Activated CD4-positive, alpha-beta T cell treated with anti-CD3 and anti-CD28 coated beads for 1 hour (primary cell): ENCODE data around the gene RALGPS1.

ENCODE experiments used
- DNase-seq: peaks from one replicate; pipeline ENCODE4 v3.0.0-alpha.2; 2020

The RALGPS1 gene

DNA sequence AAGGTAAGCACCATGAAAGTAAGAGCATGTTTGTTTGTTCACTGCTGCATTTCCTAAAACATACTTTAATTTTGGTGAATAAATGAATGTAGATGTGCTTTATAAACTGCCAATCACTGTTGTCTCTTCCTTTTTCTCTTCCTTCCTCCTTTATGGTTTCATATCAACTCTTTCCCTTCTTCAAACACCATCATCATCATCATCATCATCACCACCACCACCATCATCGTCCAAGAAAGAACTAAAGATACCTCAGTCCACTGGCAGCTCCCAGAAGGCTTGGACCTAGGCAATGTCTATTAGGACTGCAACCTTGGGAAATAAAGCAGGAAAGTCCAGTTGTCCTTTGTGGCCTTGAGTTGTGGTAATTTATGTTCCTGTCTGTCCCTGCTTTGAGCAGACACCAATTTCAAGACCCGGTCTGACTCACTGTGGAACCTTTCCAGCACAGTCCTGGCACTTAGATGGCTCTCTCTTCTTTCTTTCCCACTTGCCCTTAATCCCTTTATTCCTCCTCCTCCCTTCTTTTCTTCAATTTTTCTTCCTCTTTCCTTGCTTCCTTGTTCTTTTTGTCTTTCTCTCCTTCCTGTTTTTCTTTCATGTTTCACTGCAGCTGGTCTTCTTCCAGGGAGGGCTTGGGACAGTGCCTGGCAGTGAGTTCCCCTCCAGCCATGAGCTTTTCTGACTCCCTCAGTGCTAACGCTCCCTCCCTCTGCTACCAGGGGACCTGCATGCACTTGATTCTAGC lies 108.5 kb downstream of the RALGPS1 start:
- DNase-seq: no peak

DNA sequence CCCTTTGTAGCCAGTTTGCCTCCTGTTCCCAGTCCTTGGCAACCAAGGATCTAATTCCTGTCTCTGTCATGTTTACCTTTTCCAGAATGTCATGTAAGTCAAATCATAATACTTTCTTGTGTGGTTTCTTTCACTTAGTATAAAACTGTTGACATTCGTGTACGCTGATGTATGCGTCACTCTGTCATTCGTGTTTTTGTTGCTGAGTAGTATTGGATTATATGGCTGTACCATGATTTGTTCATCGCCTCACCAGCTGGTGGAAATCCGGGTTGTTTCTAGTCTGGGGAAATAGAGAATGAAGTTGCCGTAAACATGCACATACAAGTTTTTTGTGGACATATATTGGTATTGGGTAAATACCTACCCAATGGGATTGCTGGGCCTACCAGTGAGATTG lies 110.5 kb downstream of the RALGPS1 start:
- no peak for DNase-seq

DNA sequence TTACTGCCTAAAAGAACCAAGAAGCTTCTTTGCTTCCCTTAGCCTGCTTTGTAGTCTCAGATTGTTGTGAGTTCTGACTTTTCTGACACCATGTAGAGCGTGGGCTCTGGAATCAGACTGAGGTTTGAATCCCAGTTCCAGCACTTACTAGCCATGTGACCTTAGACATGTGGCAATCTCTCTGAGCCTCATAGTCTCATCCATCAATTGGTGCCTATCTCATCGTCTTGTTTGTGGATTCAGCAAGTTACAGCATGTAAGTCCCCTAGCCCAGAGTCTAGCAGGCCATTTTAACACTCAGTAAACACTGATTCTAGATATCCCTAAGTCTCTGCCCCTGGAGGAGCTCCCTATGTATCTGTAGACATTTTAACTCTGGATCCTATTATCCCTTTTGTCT lies 113.1 kb downstream of the RALGPS1 start:
- DNase-seq: no peak

DNA sequence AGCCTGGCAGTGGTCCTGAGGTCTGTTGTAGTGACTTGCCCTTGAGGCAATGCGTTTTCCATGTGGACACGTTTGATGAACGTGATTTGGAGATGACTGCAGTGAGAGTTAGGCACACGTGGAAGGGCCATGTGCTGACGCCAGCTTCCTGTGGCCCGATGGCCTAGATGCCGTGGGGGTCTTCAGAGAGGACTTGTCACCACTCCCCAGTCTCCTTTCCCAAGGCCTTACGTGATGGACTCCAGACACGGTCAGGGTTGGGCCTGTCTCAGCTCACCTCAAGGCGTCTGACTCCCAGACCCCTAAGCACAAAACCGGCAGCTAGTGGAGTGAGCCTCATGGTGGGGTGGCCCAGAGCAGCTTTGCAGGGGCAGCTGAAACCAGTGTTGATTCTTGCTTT lies 115.0 kb downstream of the RALGPS1 start:
- DNase-seq: no peak

DNA sequence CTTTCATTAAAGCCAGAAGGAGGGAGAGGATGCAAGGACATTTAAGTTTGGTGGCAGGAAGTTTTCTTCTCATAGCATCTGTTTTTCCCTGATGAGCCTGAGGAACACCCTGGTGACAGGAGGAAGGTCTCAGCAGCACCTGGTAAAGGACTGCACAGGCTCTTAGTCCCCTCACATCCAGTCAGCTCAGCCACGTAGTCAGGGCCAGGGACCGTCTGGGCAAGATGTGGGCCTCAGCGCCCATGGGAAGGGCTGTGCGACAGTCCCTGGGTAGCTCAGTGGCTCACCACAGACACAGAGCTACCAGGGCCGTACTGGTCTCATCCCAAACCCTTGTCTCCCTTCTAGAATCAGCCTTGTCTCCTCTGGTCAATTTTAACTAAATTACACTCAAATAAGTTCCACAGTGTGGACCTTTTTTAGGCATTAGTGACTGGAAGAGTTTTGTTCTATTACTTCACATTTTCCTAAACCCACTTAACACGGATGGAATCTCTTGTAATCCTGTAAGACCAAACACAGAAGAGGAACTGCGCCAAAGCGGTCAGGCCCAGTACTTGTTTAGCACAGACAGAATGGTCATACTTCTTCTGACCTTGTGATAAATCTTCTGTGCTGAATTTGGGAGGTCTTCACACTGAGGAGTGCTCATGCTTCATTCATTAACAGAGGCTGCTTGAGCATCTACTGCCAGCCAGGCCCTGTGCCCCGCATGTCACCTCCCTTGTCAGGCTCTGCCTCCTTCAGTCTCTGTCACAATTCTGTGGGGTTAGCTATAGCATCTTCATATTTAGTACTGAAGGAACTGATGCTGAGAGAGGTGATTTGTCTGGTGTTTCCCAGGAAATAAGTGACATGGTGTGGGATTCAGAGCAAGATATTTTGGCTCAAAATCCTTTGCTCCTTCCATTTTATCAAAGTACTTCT lies 116.5 kb downstream of the RALGPS1 start:
- no peak for DNase-seq

DNA sequence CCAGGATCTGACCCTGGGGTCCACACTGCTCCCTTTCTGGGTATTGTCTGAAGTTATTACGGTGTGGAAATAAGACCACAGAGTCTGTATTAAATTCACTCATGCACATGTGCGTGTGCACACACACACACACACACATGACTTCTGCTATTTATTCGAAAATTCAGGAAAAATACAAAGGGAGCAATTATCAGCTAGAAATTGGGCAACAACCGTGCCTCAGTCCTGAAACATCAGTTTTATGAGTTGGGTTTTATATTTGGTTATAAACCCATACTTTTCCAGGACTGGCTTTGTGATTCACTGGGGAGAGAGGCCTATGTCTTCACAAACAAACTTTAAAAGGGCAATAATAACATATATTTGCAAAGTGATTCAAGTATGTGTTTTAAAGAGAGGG lies 117.7 kb downstream of the RALGPS1 start:
- no peak for DNase-seq

DNA sequence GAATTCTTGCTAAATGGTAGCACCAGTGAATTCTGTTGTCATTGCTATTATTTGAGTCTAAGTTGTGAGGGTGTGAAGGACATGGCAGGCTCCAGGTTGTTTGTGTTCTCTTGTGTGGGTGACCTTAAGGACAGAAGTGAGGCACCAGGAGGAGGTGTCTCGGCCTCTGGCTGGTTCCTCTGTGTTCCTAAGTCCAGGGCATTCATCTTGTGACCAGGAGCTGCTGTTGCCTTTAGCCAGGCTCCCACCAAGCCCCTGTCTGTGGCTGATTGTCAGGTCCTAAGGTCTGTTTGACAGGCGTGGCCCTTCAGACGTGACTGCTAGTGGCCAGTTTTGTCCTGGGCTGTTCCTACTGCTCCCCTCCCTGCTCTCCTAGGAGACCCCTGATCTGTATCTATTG lies 118.5 kb downstream of the RALGPS1 start:
- DNase-seq: no peak

DNA sequence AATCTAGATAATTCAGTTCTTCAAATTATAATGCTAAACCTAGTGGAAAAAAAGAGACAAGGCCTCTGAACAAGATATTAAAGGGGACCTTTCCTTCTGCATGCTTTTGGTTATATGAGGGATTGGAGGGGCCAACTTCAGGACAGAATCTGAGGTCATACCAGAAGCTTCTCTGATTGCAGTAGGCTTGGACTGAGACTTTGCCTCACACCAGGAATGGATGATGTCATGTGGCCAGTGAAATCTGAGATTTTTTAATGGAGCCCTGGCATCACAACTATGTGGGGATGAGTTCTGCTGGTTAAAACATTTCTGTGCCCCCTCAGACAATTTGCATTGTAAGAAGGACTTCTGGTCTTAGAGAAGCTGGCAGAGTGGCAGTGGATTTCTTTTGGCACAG lies 119.2 kb downstream of the RALGPS1 start:
- no peak for DNase-seq

DNA sequence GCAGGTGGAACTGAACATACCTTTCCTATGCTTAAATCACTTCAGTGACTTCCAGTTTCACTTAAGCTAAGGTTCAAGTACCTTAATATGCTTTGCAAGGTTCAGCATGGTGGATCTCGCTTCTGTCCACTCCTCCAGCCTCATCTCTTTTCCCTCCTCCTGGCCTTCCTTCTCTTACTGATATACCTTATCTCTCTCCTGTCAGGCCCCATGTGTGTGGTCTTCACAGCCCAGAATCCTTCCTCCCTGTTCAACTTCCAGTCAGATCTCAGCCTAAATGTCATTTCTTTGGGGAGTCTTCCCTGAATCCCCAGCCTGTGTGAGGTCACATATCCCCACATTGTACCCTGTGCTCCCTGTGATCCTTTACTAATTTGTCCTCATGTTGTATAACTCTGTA lies 120.1 kb downstream of the RALGPS1 start:
- no peak for DNase-seq

DNA sequence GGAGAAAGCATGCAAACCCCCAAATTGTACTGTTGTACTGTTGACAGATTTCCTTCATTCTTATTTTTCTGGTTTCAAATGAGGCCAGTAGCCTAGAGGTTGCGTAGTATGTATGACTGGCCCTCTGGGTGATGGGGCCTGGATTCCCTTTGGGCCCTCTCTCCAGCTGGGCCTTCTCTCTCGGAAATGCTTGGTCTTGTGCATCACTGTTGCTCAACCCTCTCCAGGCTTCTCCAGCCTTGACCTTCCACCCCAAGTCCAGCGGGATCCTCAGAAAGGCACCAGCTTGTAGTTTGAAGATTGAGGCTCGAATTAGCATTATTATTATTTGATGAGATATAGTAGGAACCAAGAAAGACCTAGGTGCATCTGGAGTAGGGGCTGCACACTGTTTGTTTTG lies 120.8 kb downstream of the RALGPS1 start:
- DNase-seq: no peak

DNA sequence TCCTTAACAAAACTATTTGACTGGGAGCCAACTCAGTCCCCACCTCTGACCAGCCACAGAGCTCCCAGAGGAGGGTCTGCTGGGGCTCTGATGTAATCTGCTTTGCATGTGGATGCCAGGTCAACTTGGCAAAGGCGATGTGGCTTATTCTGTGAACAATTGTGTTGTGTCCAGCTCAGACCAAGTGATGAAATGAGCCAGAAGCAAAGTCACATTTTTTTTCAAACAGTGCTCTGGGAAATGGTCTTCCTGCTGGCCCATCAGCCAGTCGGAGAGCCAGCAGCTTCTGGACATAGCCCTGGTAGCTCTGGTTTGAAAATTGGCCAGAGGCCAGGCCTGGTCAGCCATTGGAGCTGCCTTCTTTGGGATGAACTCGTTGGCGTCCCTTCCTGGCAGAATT lies 121.4 kb downstream of the RALGPS1 start:
- no peak for DNase-seq

DNA sequence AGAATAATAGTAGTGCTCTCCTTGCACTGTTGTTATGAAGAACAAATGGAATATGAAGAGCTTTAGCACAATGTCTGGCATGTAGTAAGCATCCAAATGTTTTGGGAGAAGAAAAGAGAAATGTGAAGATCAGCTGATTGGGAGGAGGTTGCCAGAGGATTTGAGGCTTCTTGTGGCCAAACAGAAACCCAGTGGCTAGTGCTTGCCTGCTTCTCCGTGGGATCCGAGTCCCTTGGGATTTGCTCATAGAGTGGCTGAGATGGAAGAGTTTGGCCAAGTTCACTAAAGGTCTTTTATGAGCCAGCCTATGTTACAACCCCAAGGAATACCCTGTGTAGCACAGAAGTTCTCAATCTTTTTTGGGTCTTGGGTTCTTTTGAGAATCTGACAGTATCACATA lies 121.9 kb downstream of the RALGPS1 start:
- no peak for DNase-seq

DNA sequence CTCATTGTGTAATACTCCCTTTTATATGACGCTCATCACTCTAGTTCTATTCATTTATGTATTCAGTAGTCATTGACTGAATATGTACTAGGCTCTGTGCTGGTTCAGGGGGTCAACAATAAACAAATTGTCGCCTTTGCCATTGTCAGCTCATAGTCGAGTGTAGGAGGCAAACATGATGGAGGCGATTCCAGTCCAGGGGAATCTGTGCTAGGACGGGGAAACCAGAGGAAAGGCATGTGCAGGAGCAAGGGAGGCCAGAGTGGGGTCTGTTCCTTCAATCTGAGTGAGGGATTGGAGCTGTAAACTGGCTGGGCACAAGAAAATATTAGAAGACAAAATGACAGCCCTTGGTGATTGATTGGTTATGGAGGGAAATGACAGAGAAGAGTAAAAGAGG lies 123.9 kb downstream of the RALGPS1 start:
- no peak for DNase-seq

DNA sequence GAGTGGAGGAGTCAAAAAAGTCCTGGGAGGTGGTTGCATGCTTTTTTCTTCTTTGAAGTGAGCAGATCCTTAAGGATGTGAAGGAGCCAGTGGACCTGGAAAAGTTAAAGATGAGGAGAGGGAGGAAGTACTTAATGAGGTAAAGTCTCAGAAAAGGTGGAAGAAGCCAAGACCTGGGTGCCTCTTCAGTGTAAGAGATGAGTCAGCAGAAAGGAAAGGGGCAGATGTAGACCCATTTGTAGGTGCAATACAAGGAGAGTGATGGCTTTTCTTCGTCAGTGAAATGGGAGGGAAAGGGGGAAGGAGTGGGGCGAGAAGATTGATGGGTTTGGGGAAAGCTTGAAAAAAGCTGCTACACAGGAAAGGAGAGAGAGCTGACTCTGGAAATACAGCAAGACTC lies 124.9 kb downstream of the RALGPS1 start:
- no peak for DNase-seq

DNA sequence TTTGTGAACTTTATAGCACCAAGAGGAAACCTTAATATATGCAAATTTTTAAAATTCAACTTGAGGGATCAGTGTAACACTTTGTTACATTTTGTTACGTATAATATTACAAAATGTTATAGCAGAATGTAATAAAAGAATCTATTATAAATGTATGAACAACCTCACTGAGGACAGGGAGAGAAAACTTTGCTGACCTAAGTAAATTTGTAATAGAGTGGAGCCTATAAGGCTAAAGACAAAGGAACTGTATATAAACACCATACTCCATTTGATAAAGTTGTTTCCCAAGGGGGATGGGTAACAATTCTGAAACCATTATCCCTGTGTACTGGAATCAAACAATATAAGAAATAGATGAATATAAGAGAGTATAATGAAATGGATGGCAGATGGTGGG lies 130.6 kb downstream of the RALGPS1 start:
- DNase-seq: no peak

DNA sequence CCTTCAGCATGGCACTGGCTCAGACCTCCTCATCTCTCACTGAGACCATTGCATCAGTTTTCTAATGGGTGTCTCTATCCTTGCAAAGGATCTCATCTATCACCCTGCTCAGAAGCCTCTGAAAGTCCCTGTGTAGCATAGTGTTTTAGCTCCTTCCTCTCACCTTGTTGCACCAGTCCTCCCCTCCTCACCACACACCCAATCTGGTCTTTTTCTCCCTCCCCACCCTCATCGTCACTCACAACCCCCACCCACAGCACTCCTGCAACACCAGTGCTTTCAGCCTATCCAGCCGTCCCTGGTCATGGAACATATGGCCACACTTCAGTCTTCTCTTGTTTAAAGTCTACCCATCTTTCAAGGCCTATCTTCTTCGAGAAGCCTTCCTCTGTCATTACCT lies 133.4 kb downstream of the RALGPS1 start:
- DNase-seq: no peak

DNA sequence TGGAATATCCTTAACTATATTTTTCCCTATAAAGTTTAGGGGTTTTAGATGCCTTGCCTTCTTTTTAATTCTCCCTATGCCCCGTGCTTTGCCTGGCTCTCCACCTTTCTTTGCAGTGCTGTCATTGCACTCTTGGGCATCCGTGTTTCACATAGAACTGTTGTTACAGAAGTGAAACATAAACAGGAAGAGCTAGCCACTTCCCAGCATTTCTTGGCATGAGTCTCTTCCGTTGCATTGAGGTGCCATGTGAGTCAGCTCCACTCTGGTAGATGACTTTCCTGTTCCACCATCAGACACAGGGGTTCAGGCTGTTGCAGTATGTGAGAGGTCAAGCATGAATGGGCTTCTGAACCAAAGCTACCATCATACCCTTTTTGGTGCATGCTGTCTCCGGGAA lies 134.5 kb downstream of the RALGPS1 start:
- no peak for DNase-seq

DNA sequence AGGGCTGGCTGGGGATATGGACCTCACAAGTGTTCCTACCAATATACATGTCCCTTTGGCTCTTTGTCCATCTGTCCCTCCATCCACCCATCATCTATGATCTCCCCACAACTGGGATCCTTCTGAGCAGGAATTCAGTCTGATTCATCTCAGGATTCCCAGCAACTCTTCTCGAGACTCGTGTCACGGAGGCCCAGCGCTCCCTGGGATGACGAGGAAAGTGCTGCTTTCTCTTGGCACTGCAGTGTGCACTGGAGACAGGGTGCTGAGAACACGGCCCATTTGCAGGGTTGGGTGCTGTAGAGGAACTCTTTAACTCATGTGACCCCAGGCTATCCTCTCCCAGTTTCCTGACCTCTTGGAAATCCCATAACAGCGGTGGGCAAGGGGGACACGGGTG lies 135.0 kb downstream of the RALGPS1 start:
- DNase-seq: no peak

DNA sequence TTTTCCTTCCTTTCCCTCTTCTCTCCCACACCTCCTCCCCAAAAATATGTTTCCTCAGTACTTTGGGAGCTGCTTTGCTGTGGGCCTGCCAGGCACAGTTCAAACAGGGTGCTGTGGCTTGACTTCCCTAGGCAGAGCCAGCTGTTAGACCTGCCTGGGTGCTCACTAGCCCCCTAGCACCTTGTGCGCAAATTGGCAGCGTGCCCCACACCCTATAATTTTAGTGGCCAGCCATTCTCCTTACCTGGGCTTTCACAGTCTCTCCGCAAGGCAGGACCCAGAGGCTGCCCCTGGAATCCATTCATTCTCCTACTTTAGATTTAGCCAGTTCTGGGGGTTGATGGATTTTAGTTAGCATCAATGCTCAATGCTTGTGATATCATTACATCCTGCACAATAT lies 135.6 kb downstream of the RALGPS1 start:
- DNase-seq: no peak

DNA sequence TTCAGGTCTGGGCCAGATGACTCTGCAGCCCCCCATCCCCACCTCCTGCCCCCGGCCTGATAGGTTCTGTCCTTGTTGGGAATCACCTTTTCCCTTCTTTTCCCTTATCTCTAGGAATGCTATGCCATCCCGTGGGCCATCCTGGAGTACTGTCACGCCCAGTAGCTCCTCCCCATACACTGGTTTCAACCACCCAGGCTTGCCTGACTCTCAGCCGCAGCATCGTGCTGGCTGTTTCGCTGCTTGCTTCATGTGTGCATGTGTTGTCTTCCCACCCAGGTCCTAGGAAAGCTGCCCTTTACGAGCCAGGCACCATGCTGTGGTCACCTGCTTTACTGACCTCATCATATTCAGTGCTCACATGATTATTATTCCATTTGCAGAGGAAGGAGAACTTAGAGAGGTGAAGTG lies 136.0 kb downstream of the RALGPS1 start:
- DNase-seq: no peak

DNA sequence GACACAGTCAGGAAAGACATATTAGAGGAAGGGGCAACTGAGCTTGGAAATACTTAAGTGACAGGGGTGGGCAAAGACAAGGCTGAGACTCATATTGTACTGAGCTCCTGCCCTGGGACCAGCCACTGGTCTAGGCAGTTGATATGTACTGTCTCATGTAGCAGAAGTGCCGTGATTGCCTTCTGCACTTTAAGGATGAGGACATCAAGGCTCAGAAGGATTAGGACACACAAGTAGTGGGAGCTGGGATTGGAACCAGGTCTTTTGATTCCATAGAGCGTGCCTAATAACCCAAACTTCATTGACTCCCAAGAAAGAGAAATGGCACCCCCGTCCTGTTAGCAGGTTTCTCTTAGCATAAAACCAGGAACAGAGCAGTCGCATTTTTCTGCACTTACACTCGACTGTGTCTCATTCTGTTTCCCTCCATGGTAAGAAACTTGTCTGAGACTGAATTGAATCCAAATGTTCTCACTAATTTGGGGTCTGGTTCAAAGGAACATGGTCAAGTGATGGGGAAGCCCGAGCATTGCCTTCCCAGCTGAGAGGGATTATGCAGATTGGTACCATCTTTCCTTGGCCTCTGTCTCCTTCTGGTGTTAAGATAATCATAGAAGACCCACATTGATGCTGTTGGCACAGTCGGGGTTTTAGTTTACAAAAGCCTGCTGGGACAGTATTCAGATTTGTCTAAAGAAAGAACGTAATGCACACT lies 137.5 kb downstream of the RALGPS1 start:
- no peak for DNase-seq

DNA sequence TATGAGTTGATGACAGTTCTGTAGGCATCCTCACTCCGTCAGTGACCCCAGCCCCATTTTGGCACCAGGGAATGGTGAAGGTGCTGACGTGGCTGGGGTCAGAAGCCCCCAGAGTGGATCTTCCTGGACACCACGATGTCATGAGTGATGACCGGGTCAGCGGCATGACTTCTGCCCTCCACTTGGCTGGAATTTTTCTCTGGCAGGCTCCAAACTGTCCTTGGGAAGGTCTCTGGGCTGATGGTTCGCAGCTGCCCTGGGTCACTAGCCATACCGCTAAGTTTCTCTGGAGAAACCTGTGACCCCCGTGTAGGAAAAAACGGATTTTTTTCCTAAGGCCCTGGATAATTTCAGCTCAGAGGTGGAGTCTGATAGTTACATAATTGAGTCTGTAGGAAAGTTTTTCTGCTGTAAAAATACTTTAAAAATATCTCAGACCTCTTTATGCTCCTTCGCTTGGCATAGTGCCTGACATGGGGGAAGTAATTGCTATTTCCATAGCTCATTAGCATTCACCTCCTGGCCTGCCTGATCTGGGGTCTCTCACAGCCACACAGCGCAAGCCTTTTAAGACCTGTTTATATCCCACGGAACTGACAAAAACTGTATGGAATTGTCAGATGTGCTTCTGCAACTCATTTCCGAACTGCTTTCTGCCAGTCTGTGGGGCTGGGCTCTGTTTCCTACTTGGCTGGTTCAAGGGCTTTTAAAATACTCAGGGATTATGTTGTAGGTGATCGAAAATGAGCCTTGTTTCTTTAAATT lies 138.7 kb downstream of the RALGPS1 start:
- no peak for DNase-seq

DNA sequence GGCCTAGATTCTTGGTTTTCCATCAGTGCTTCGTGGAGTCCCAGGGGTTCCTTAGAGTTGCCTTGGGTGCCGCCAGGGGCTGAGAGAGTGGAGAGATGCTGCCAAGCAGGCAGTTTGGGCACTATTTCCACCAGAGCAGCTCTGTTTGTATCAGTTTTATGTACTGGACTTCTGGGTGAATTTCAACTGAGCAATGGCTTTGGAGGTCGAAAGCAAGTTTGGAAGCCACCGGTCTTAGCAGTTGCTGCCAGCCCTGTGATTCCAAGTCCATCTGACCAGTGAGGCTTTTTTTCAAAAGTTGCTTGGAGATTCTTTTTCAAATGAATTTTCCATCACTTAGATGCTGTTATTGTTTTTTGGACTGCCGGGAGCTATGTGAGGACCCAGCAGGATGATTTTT lies 139.4 kb downstream of the RALGPS1 start:
- no peak for DNase-seq
